Endothelial cell (in vitro differentiated cells): ENCODE data around the gene ZER1. TPM values are rescaled to one million over a fixed set of nuclear protein-coding genes. Genes with fewer than 3 reads are reported as not detected.

Experiments used
- DNase-seq: peaks from one replicate; pipeline ENCODE4 v3.0.0; 2021; ENCODE audit warnings: low spot score
- H3K27ac Mint-ChIP-seq: one replicate; pipeline ENCODE4 v1.8.0; 2021; ENCODE audit warnings: mixed read lengths, inconsistent platforms; ENCODE audit not compliant: unreplicated experiment
- H3K27me3 Mint-ChIP-seq: one replicate; pipeline ENCODE4 v1.8.0; 2021; ENCODE audit warnings: mild to moderate bottlenecking, moderate library complexity, mixed read lengths, inconsistent platforms; ENCODE audit not compliant: unreplicated experiment
- H3K36me3 Mint-ChIP-seq: one replicate; pipeline ENCODE4 v1.8.0; 2021; ENCODE audit warnings: mild to moderate bottlenecking, low read depth, mixed read lengths, inconsistent platforms; ENCODE audit not compliant: unreplicated experiment
- H3K4me1 Mint-ChIP-seq: one replicate; pipeline ENCODE4 v1.8.0; 2021; ENCODE audit warnings: mild to moderate bottlenecking, mixed read lengths, inconsistent platforms; ENCODE audit not compliant: unreplicated experiment
- H3K4me3 Mint-ChIP-seq: one replicate; pipeline ENCODE4 v1.8.0; 2021; ENCODE audit warnings: mild to moderate bottlenecking, mixed read lengths, inconsistent platforms; ENCODE audit not compliant: unreplicated experiment
- H3K9me3 Mint-ChIP-seq: one replicate; pipeline ENCODE4 v1.8.0; 2021; ENCODE audit warnings: mixed read lengths, inconsistent platforms; ENCODE audit not compliant: unreplicated experiment
- total RNA-seq: library from RNA; stranded (reverse); fragmentation: NEBNext Ultra II Directional; extraction: Animal tissue kit (Norgen Biotek cat#: 25700); gene quantifications from one replicate; pipeline ENCODE4 v1.2.1, GENCODE V29; 2021; ENCODE audit not compliant: unreplicated experiment
- TF ChIP-seq, protein P1 (sequence below): fragments of 200-600 bp; sonication (generic); IDR thresholded peaks from one replicate; pipeline ENCODE4 v1.5.0; 2021; ENCODE audit warnings: antibody characterized with exemption; ENCODE audit not compliant: unreplicated experiment

The ZER1 gene
- total RNA-seq, 1 donor from 2014 or later = 29.2 TPM

DNA sequence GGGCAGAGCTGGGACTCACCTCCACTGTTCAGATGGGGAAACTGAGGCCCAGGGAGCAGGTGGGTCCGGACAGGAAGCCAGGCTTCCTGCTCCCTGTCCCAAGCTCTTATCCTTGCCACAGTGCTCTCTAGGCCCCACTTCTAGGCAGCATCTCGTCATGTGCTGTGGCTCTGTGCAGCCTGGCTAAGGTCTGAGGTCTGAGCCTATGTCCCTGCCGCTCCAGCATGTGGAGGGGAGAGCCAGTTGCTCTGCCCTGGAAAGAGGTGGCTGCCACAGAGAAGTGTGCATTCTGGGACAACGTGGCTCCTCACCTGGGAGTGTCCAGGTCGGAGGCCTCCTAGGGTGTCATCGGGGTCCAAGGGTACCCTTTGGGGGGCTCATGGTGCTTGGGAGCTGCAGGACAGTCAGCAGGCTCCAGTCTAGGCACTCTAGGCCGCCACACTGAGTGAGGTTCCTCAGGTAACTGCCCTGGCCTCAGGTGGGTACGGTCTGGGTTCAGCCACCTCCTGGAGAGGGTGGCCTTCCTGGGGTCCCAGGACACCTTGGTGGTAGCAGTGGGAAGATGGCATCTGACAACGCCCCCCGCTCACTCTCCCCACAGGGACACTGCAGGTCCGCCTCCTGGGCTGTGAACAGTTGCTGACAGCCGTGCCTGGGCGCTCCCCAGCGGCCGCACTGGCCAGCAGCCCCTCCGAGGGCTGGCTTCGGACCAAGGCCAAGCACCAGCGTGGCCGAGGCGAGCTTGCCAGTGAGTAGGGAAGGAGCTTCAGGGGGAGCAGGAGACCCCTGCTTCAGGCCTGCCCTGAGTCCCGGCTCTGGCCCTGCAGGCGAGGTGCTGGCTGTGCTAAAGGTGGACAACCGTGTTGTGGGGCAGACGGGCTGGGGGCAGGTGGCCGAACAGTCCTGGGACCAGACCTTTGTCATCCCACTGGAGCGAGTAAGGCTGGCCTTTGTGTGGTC is 59.0 kb downstream of the ZER1 start:
- DNase-seq = no peak
- Mint-ChIP-seq H3K27ac (peak overlapping the region; percentile 50), H3K4me3 (no peak overlapping the region), H3K9me3 (no peaks in the 10 kb centered on the region), H3K36me3 (peaks cover 7% of the 10 kb centered on the region), H3K4me1 (no peaks in the 10 kb centered on the region), H3K27me3 (peaks cover 7% of the 10 kb centered on the region)
- TF ChIP-seq, protein P1, sequence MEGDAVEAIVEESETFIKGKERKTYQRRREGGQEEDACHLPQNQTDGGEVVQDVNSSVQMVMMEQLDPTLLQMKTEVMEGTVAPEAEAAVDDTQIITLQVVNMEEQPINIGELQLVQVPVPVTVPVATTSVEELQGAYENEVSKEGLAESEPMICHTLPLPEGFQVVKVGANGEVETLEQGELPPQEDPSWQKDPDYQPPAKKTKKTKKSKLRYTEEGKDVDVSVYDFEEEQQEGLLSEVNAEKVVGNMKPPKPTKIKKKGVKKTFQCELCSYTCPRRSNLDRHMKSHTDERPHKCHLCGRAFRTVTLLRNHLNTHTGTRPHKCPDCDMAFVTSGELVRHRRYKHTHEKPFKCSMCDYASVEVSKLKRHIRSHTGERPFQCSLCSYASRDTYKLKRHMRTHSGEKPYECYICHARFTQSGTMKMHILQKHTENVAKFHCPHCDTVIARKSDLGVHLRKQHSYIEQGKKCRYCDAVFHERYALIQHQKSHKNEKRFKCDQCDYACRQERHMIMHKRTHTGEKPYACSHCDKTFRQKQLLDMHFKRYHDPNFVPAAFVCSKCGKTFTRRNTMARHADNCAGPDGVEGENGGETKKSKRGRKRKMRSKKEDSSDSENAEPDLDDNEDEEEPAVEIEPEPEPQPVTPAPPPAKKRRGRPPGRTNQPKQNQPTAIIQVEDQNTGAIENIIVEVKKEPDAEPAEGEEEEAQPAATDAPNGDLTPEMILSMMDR = no peak

DNA sequence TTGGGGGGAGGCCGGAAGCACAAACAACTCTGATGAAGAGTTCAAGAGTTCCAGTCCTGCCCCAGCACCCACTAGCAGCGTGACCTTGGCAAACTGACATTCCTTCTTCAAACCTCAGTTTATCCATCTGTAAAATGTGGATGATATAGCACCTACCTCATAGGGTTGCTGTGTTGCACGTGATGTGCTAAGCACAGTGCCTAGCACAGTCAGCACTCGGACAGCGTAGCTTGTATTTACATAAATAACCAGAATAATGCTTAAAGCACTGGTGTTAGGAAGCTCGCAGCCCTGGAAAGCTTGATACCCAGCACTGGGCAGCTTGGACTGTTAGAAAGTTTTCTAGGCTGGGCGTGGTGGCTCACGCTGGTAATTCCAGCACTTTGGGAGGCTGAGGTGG is 64.3 kb downstream of the ZER1 start:
- no peak for DNase-seq
- peaks cover 4% of the 10 kb centered on the region for H3K36me3 Mint-ChIP-seq
- H3K4me1 Mint-ChIP-seq = no peaks in the 10 kb centered on the region
- H3K9me3 Mint-ChIP-seq = no peaks in the 10 kb centered on the region
- H3K27me3 Mint-ChIP-seq = no peaks in the 10 kb centered on the region
- TF ChIP-seq, protein P1 = no peak
- no peak overlapping the region for H3K27ac Mint-ChIP-seq
- no peak overlapping the region for H3K4me3 Mint-ChIP-seq

DNA sequence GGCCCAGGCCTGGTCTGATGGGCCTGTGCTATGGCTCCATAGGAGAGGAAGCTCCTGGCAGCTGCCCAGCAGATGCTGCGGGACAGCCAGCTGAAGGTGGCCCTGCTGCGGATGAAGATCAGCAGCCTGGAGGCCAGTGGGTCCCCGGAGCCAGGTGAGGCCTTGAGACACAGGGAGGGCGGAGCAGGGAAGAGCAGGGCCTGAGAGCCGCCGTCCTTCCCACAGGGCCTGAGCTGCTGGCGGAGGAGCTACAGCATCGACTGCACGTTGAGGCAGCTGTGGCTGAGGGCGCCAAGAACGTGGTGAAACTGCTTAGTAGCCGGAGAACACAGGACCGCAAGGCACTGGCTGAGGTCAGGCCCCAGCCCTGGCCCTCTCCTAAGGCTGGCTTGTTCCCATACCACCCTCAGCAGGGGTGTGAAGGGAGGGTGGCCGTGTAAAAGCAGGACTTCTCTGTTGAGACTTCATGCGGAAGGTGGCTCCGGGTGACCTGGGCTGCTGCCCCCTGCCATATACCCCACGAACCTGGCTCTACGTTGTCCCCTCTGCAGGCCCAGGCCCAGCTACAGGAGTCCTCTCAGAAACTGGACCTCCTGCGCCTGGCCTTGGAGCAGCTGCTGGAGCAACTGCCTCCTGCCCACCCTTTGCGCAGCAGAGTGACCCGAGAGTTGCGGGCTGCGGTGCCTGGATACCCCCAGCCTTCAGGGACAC is 64.9 kb downstream of the ZER1 start:
- Mint-ChIP-seq H3K27me3 (peaks cover 3% of the 10 kb centered on the region), H3K36me3 (no peaks in the 10 kb centered on the region), H3K9me3 (no peaks in the 10 kb centered on the region), H3K27ac (no peak overlapping the region), H3K4me3 (no peak overlapping the region), H3K4me1 (no peaks in the 10 kb centered on the region)
- TF ChIP-seq, protein P1 = no peak
- no peak for DNase-seq

DNA sequence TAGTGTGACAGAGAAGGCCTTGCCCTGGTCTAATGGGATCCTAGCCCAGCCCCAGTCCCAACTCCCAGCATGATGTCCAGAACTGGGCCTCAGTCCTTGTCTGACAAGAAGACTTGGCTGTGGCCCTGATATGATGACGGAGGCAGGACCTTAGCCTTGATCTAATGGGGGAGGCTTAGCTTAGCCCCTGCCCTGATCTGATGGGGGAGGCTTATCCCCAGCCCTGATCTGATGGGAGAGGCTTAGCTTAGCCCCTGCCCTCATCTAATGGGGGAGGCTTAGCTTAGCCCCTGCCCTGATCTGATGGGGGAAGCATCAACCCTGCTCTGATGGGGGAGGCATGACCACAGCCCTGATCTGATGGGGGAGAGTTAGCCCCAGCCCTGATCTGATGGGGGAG is 65.7 kb downstream of the ZER1 start:
- DNase-seq = no peak
- TF ChIP-seq, protein P1 = no peak
- Mint-ChIP-seq H3K9me3 (no peaks in the 10 kb centered on the region), H3K27ac (no peak overlapping the region), H3K4me1 (no peaks in the 10 kb centered on the region), H3K4me3 (no peak overlapping the region), H3K36me3 (no peaks in the 10 kb centered on the region), H3K27me3 (peaks cover 3% of the 10 kb centered on the region)
